ENCODE measurements around the gene NFASC.
A peak's percentile ranks its signal among the peaks of the same experiment; 100 is the strongest.

NFASC gene

GRCh38 chr1:204870160-204870912 lies at the start of gene NFASC:
TSS of gene NFASC (plus strand) at chr1:204870862. CDS start at chr1:204944316, 73,454 bp downstream.
- DNase-seq = no peak

GRCh38 chr1:204821476-204821875 lies 49.2 kb upstream of the NFASC start:
- DNase-seq = no peak

GRCh38 chr1:204821924-204822323 lies 48.7 kb upstream of the NFASC start:
- no peak for DNase-seq

GRCh38 chr1:204826970-204827369 lies 43.7 kb upstream of the NFASC start:
- DNase-seq = no peak

- DNase-seq = peak; percentile 14
Measured at GRCh38 chr1:204828352-204828850, 42.3 kb upstream of the NFASC start.

GRCh38 chr1:204829133-204829825 lies 41.4 kb upstream of the NFASC start:
- DNase-seq = no peak

GRCh38 chr1:204830747-204831146 lies 39.9 kb upstream of the NFASC start:
- DNase-seq = no peak

- no peak for DNase-seq
Measured at GRCh38 chr1:204831186-204831585, 39.5 kb upstream of the NFASC start.

- no peak for DNase-seq
Measured at GRCh38 chr1:204834336-204834735, 36.3 kb upstream of the NFASC start.

GRCh38 chr1:204834752-204835151 lies 35.9 kb upstream of the NFASC start:
- DNase-seq = no peak

GRCh38 chr1:204835737-204836136 lies 34.9 kb upstream of the NFASC start:
- no peak for DNase-seq

GRCh38 chr1:204836856-204837255 lies 33.8 kb upstream of the NFASC start:
- DNase-seq = no peak

GRCh38 chr1:204837440-204838084 lies 33.1 kb upstream of the NFASC start:
- peak; percentile 4 for DNase-seq

- no peak for DNase-seq
Measured at GRCh38 chr1:204841316-204841715, 29.3 kb upstream of the NFASC start.

- no peak for DNase-seq
Measured at GRCh38 chr1:204841798-204842197, 28.9 kb upstream of the NFASC start.

GRCh38 chr1:204842369-204842768 lies 28.3 kb upstream of the NFASC start:
- no peak for DNase-seq

- DNase-seq = no peak
Measured at GRCh38 chr1:204842892-204843291, 27.8 kb upstream of the NFASC start.

GRCh38 chr1:204846546-204846945 lies 24.1 kb upstream of the NFASC start:
- no peak for DNase-seq

- no peak for DNase-seq
Measured at GRCh38 chr1:204848579-204848978, 22.1 kb upstream of the NFASC start.

GRCh38 chr1:204852854-204853253 lies 17.8 kb upstream of the NFASC start:
- DNase-seq = no peak

- DNase-seq = no peak
Measured at GRCh38 chr1:204853436-204853835, 17.2 kb upstream of the NFASC start.

- no peak for DNase-seq
Measured at GRCh38 chr1:204854286-204854685, 16.4 kb upstream of the NFASC start.

- DNase-seq = no peak
Measured at GRCh38 chr1:204858363-204858821, 12.3 kb upstream of the NFASC start.

GRCh38 chr1:204859861-204860267 lies 10.8 kb upstream of the NFASC start:
- DNase-seq = no peak
